Hepatocyte (in vitro differentiated cells): Measurements from ENCODE around the gene FGF21. TPM values are rescaled to one million over a fixed set of nuclear protein-coding genes. Genes with fewer than 3 reads are reported as not detected.
"Not testable (repeated sequence)": the region's sequence is repeated elsewhere in the genome, so short reads cannot be mapped to it uniquely, and the experiment has no call there.

Experiments used
- DNase-seq: peaks from one replicate; pipeline ENCODE4 v3.0.0-alpha.2; 2016; ENCODE audit warnings: low spot score
- H2AFZ ChIP-seq: fragments of 200-600 bp; sonication (generic); 2 replicates; pipeline ENCODE4 v1.6.0; 2016; ENCODE audit warnings: antibody characterized with exemption, mild to moderate bottlenecking
- H3K27ac ChIP-seq: fragments of 200-600 bp; sonication (generic); 2 replicates; pipeline ENCODE4 v1.5.1; 2016; ENCODE audit warnings: mild to moderate bottlenecking
- H3K27me3 ChIP-seq: fragments of 200-600 bp; sonication (generic); 2 replicates; pipeline ENCODE4 v1.6.1; 2016
- H3K36me3 ChIP-seq: fragments of 200-600 bp; sonication (generic); replicated peaks from 2 replicates; pipeline ENCODE4 v1.5.1; 2016; ENCODE audit warnings: low read depth; ENCODE audit not compliant: insufficient read depth
- H3K4me1 ChIP-seq: fragments of 200-600 bp; sonication (generic); 2 replicates; pipeline ENCODE4 v1.5.1; 2016; ENCODE audit warnings: mild to moderate bottlenecking, moderate library complexity; ENCODE audit not compliant: insufficient read depth
- H3K4me2 ChIP-seq: fragments of 200-600 bp; sonication (generic); 2 replicates; pipeline ENCODE4 v1.6.0; 2016
- H3K4me3 ChIP-seq: fragments of 200-600 bp; sonication (generic); 2 replicates; pipeline ENCODE4 v1.5.1; 2016; ENCODE audit warnings: mild to moderate bottlenecking
- H3K79me2 ChIP-seq: fragments of 200-600 bp; sonication (generic); 2 replicates; pipeline ENCODE4 v1.6.0; 2017; ENCODE audit warnings: mild to moderate bottlenecking
- H3K9me2 ChIP-seq: fragments of 200-600 bp; sonication (generic); replicated peaks from 2 replicates; pipeline ENCODE4 v1.6.0; 2017; ENCODE audit warnings: mild to moderate bottlenecking; ENCODE audit not compliant: insufficient read depth
- H3K9me3 ChIP-seq: fragments of 200-600 bp; sonication (generic); 2 replicates; pipeline ENCODE4 v1.5.1; 2016; ENCODE audit warnings: low read depth, mild to moderate bottlenecking
- H4K20me1 ChIP-seq: fragments of 200-600 bp; sonication (generic); 2 replicates; pipeline ENCODE4 v1.6.0; 2016; ENCODE audit warnings: mild to moderate bottlenecking; ENCODE audit not compliant: insufficient read depth, poor library complexity, severe bottlenecking
- EZH2 ChIP-seq: fragments of 200-600 bp; sonication (generic); IDR thresholded peaks from 2 replicates; pipeline ENCODE4 v1.6.1; 2016; ENCODE audit warnings: antibody characterized with exemption, mild to moderate bottlenecking, borderline replicate concordance
- EZH2phosphoT487 ChIP-seq: fragments of 200-600 bp; sonication (generic); IDR thresholded peaks from one replicate; pipeline ENCODE4 v1.6.1; 2018; ENCODE audit warnings: antibody characterized with exemption, mild to moderate bottlenecking, low read depth, moderate library complexity; ENCODE audit not compliant: unreplicated experiment, severe bottlenecking
- WGBS: methylation state at CpG from one replicate; pipeline ENCODE4 v1.1.6; 2016; ENCODE audit warnings: low lambda C conversion rate; ENCODE audit errors: missing lambda C conversion rate; 5-methylcytosine and 5-hydroxymethylcytosine counted together
- polyA plus RNA-seq: library from polyadenylated mRNA; unstranded; fragments of >200 nt; fragmentation: Nextera tagmentation; extraction: Ambion mirVana; gene quantifications from 2 replicates; pipeline ENCODE4 v1.2.1, GENCODE V29; 2016
- total RNA-seq: library from RNA; depleted of rRNA; stranded (reverse); fragments of >200 nt; gene quantifications from 2 replicates; pipeline ENCODE4 v1.2.3, GENCODE V29; 2014
- TF ChIP-seq, protein P1 (sequence below): fragments of 200-600 bp; sonication (generic); IDR thresholded peaks from 2 replicates; pipeline ENCODE4 v1.5.1; 2016; ENCODE audit warnings: antibody characterized with exemption, mild to moderate bottlenecking; ENCODE audit not compliant: poor library complexity

The FGF21 gene
- total and polyA plus RNA-seq, 2 experiments from 2014 or later = not detected

DNA sequence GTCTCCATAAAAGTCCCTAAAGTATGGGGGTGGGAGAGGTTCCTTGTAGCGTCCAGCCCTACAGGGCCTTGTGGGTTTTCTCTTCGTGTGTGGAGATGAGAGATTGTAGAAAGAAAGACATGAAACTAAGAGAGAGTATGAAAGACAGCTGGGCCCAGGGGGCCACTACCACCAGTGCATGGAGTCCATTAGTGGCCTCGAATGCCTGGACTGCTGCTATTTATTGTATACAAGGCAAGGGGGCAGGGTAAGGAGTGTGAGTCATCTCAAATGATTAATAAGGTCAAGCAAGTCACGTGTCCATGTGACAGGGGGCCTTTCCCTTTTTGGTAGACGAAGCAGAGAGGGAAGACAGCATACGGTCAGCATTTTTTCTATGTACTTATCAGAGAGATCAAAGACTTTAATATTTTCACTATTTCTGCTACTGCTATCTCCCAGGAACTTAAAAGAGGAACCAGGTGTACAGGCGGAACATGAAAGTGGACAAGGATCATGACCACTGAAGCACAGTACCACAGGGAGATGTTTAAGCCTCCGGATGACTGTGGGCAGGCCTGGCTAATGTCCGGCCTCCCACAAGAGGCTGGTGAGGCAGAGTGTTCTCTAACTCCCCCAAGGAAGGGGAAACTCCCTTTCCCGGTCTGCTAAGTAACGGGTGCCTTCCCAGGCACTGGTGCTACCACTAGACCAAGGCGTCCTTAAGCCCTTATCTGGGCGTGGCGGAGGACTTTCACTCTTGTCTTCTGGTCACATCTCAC, 25.5 kb downstream of the FGF21 start:
- peaks cover 8% of the 10 kb centered on the region for H3K4me1 ChIP-seq
- no peak overlapping the region for H2AFZ ChIP-seq
- H3K9me3 ChIP-seq = no peaks in the 10 kb centered on the region
- no peaks in the 10 kb centered on the region for H3K9me2 ChIP-seq
- peak overlapping the region; percentile 55 for H3K27ac ChIP-seq
- no peak overlapping the region for H3K4me3 ChIP-seq
- H3K79me2 ChIP-seq = no peaks in the 10 kb centered on the region
- H3K36me3 ChIP-seq = no peaks in the 10 kb centered on the region
- peak; percentile 60 for DNase-seq
- 53% methylated on average over 14 of the region's 14 CpGs for WGBS
- H3K27me3 ChIP-seq = no peaks in the 10 kb centered on the region
- no peak overlapping the region for H3K4me2 ChIP-seq
- TF ChIP-seq EZH2 (no peak), EZH2phosphoT487 (no peak)
- TF ChIP-seq, protein P1, sequence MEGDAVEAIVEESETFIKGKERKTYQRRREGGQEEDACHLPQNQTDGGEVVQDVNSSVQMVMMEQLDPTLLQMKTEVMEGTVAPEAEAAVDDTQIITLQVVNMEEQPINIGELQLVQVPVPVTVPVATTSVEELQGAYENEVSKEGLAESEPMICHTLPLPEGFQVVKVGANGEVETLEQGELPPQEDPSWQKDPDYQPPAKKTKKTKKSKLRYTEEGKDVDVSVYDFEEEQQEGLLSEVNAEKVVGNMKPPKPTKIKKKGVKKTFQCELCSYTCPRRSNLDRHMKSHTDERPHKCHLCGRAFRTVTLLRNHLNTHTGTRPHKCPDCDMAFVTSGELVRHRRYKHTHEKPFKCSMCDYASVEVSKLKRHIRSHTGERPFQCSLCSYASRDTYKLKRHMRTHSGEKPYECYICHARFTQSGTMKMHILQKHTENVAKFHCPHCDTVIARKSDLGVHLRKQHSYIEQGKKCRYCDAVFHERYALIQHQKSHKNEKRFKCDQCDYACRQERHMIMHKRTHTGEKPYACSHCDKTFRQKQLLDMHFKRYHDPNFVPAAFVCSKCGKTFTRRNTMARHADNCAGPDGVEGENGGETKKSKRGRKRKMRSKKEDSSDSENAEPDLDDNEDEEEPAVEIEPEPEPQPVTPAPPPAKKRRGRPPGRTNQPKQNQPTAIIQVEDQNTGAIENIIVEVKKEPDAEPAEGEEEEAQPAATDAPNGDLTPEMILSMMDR = no peak
- H4K20me1 ChIP-seq = no peaks in the 10 kb centered on the region

DNA sequence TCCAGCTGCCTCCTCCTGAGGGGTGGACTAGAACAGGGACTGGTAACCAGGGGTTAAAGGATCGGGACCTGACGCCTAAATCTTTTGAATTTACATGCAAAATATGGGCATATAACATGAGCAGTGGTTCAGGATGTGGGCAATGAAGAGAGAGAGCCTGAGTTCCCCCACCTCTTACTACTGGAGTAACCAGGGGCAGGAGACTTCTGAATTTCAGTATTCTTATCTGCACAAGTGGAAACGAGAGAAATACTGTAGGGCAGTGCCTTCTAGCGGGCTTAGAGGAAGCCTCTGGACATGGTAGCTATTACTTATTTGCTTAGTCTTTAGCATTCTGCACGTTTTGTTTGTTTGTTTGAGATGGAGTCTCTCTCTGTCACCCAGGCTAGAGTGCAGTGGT, 29.2 kb downstream of the FGF21 start:
- Histone ChIP-seq H3K36me3 (no peaks in the 10 kb centered on the region), H3K4me2 (no peak overlapping the region), H3K27ac (no peak overlapping the region), H3K9me3 (no peaks in the 10 kb centered on the region), H3K79me2 (no peaks in the 10 kb centered on the region), H3K4me1 (peaks cover 8% of the 10 kb centered on the region), H3K27me3 (no peaks in the 10 kb centered on the region), H3K4me3 (no peak overlapping the region), H4K20me1 (no peaks in the 10 kb centered on the region), H3K9me2 (no peaks in the 10 kb centered on the region), H2AFZ (no peak overlapping the region)
- 65% methylated on average over 5 of the region's 5 CpGs for WGBS
- TF ChIP-seq EZH2phosphoT487 (no peak), EZH2 (no peak)
- TF ChIP-seq, protein P1 = peak; percentile 34
- DNase-seq = no peak

DNA sequence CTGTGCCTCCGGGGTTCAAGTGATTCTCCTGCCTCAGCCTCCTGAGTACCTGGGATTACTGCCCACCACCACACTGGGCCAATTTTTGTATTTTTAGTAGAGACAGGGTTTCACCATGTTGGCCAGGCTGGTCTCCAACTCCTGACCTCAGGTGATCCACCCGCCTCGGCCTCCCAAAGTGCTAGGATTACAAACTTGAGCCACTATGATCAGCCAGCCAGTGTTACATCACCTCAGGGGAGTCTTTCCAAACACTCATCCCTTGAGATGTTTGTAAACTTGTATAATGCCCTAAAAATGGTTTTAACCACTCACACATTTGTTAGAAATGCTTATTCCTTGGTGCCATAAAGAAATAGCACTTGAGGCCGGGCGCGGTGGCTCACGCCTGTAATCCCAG, 31.1 kb downstream of the FGF21 start:
- H3K27me3 ChIP-seq, H3K27ac ChIP-seq, H3K79me2 ChIP-seq, H3K4me1 ChIP-seq, DNase-seq, H3K4me2 ChIP-seq, H3K9me3 ChIP-seq, H2AFZ ChIP-seq, H3K9me2 ChIP-seq, H3K36me3 ChIP-seq, H4K20me1 ChIP-seq, H3K4me3 ChIP-seq: not testable (repeated sequence)
- 97% methylated on average over 7 of the region's 7 CpGs for WGBS

DNA sequence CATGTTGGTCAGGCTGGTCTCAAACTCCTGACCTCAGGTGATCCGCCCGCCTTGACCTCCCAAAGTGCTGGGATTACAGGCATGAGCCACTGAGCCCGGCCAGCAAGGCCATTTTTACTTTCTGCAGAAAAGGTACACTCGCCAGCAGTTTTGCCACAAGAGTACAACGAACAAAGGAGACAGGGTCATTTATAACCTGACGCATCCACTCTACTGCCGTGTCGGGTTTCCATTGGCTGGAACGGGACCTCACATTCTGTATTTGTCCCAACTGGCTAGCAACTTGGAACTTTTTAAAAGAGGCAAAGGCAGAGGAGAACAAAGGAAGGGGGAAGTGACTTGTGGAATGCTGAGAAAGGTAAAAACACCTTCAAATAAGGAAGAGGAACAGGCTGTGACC, 32.0 kb downstream of the FGF21 start:
- not testable (repeated sequence) for H3K9me2 ChIP-seq, H3K4me3 ChIP-seq, H3K9me3 ChIP-seq, H3K27me3 ChIP-seq, H3K4me2 ChIP-seq, H4K20me1 ChIP-seq, H3K27ac ChIP-seq, H2AFZ ChIP-seq, H3K4me1 ChIP-seq, H3K79me2 ChIP-seq, H3K36me3 ChIP-seq, DNase-seq
- WGBS = 81% methylated on average over 9 of the region's 9 CpGs
